ENCODE measurements around the gene DISP2.

DISP2 gene

DNA sequence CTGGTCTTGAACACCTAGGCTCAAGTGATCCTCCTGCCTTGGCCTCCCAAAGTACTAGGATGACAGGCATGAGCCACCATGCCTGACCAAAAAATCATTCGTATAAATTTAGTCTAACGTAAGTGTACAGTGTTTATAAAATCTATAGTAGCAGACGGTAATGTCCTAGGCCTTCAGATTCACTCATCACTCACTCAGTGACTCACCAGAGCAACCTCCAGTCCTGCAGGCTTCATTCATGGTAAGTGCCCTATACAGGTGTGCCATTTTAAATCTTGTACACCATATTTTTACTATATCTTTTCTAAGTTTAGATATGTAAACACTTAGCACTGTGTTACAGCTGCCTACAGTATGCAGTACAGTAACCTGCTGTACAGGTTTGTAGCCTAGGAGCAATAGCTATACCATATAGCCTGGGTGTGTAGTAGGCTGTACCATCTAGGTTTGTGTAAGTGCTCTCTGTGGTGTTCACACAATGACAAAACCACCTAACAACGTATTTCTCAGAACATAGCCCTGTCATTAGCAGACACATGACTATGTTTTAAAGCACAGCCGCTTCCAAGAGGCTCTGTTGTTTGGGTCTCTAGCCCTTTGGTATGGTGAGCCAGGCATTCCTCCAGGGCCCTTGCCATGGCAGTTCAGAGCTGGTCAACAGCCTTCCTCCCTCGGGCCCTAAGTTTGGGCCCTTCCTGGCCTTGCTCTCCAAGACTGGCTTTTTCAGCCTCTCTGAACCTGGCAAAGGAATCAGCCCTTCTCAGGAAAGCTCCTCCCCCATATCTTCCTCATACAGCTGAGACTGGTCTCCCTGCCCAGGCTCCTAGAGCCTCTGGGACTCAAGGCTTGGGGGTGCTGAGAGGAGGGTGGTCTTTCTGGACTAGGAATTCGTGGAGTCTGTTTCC lies 15.4 kb upstream of the DISP2 start:
- DNase-seq (ENCODE audit: low read depth), result peak; percentile 41
- TF ChIP-seq CTCF (conservative IDR thresholded peaks at IDR 0.05; ENCODE audit: control insufficient read depth, insufficient read depth, low read depth, low read length), result no peak
- H3K4me3 ChIP-seq (ENCODE audit: control insufficient read depth, low read depth, low read length), result no peak overlapping the region

DNA sequence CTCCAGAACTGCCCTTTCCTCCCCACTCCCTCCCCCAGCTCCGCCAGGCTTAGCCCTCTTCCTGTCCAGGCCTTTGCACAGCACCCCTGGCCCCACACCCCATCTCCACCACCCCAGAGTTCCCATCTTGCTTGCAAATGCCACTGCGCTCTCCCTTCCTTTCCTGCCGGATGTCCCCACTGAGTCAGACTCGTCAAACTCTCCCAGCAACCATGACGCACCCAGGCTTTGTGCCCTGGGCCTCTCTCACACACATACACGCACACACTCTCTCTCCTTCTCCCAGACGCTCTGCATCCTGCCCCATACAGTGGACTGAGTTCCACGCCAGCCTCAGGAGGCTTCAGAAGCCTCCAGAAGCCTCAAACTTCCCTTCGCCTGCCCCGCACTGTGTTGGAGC lies 14.5 kb upstream of the DISP2 start:
- peak; percentile 83 for DNase-seq (ENCODE audit: low read depth)
- no peak for TF ChIP-seq CTCF (conservative IDR thresholded peaks at IDR 0.05; ENCODE audit: control insufficient read depth, insufficient read depth, low read depth, low read length)
- H3K4me3 ChIP-seq (ENCODE audit: control insufficient read depth, low read depth, low read length), result no peak overlapping the region

DNA sequence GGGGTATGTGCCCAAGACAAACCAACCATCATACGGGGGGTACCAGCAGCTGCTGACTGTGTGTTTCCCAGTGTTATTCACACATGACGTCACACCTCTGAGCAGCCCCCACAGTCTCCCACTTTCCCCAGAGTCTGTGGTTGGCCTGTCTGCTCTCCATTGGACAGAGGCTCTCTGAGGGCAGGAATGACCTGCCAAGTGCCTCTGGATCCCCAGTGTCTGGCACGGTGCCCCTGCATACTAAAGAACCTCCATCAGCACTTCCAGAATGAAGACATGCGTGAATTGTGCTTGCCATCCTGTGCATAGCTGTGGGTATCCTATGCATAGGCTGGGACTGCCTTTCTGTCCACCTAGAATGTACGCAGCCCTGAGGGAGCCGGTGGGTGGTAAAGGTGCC lies 13.8 kb upstream of the DISP2 start:
- no peak for TF ChIP-seq CTCF (conservative IDR thresholded peaks at IDR 0.05; ENCODE audit: control insufficient read depth, insufficient read depth, low read depth, low read length)
- H3K4me3 ChIP-seq (ENCODE audit: control insufficient read depth, low read depth, low read length), result no peak overlapping the region
- DNase-seq (ENCODE audit: low read depth), result peak; percentile 39

DNA sequence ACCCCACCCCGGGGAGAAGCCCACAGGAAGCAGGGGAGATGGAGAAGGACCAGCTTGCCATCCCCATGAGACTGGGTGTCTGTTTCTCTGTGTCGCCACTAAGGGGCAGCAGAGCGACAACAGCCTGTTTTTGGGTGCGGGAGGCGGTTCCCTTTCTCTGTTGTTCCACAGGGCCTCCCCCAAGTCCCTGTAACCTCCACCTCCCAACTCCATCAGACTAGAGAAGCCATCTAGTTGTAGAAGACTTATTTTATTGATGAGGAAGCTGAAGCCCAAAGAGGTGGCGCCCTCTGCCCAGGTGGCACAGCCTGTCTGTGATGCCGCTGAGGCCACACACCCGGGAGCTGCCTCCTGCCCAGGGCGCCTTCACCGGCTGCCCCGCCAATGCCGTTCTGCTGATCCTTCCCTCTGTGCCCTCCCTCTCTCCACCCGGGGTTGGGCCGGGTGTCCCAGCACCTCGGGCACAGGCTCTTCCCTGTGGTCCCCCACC lies 13.3 kb upstream of the DISP2 start:
- TF ChIP-seq CTCF (conservative IDR thresholded peaks at IDR 0.05; ENCODE audit: control insufficient read depth, insufficient read depth, low read depth, low read length), result peak; percentile 84
- peak; percentile 63 for DNase-seq (ENCODE audit: low read depth)
- H3K4me3 ChIP-seq (ENCODE audit: control insufficient read depth, low read depth, low read length), result no peak overlapping the region

DNA sequence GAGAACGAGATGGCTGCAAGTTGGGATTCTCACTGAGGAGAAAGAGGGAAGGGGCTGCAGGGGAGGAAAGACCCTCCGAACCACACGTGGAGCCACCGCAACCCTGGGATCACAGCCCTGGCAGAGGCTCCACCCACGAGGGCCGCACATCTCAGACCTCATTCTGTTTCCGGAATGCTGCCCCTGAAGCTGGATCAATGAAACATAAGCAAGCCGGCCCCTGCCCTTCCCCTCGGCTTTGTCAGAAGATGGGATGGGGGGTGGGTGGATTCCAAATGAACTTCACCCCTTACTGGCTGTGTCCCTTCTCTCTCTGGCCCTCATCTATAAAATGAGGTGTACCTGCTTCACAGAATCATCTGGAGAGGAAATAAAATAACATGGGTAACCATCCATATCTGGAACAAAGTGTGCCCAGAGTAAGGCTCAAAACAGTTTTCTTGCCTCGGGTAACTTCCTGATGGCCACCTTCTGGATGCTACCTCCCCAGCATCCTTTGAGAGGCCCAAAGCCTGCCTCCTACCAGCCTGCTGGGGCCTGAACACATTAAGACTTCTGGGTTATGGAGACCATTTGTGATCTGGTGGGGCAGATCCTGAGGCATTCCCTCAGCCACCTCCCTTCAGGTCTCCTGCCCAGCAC lies 12.7 kb upstream of the DISP2 start:
- no peak for DNase-seq (ENCODE audit: low read depth)
- no peak overlapping the region for H3K4me3 ChIP-seq (ENCODE audit: control insufficient read depth, low read depth, low read length)
- TF ChIP-seq CTCF (conservative IDR thresholded peaks at IDR 0.05; ENCODE audit: control insufficient read depth, insufficient read depth, low read depth, low read length), result no peak

DNA sequence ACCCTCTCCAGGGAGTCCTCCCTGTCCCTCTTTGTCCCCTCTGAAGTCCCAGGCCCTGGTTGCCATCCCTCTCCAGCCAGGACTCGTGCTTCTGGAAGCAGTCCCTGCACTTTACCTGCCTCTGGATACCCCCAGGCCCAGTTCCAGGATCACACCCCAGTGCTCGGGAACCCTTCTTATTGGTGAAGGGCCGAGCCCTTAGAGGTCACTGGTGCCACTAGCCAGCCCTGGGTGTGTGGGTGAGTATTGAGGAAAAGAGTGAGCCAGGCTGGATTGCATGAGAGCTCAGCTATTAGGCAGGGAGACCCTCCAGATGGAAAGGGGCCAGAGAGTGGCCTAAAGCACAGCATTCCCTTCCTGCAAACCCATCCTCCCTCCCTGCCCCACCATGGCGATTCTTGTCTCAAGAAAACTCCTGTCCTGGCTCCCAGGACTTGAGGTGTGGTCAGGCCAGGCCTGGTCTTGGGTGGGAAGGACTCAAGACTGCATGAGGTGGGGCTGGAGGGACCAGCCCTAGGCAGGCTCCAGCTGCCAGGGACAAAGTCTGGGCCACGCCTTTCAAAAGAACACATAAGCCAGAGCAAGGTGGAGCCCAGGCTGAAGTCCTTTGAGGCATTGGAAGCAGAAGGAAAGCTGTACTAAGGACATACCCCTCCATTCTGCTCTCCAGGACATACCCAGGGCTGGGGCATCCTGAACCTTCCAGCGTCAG lies 12.0 kb upstream of the DISP2 start:
- DNase-seq (ENCODE audit: low read depth), result no peak
- H3K4me3 ChIP-seq (ENCODE audit: control insufficient read depth, low read depth, low read length), result no peak overlapping the region
- no peak for TF ChIP-seq CTCF (conservative IDR thresholded peaks at IDR 0.05; ENCODE audit: control insufficient read depth, insufficient read depth, low read depth, low read length)
